ENCODE results near the gene STK38L.

DNA sequence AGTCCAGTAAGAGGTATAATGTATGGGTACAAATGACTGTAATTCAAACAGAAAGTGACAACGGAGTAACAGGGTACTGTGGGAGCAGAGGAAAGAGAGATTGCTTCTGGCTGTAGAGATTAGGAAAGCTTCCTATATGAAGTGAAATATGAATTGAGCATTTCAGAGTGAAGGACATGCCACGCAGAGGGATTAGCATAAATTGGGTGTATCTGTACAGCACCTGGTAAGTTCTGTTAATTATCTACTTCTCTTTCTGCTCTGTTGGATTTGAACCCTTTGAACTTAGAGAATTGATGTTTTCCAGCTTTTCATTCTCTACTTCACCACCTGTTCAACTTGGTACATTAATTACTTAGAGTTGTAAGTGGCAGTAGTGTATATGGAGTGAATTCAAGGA is 8.8 kb downstream of the STK38L start:
- TF ChIP-seq, protein P1, sequence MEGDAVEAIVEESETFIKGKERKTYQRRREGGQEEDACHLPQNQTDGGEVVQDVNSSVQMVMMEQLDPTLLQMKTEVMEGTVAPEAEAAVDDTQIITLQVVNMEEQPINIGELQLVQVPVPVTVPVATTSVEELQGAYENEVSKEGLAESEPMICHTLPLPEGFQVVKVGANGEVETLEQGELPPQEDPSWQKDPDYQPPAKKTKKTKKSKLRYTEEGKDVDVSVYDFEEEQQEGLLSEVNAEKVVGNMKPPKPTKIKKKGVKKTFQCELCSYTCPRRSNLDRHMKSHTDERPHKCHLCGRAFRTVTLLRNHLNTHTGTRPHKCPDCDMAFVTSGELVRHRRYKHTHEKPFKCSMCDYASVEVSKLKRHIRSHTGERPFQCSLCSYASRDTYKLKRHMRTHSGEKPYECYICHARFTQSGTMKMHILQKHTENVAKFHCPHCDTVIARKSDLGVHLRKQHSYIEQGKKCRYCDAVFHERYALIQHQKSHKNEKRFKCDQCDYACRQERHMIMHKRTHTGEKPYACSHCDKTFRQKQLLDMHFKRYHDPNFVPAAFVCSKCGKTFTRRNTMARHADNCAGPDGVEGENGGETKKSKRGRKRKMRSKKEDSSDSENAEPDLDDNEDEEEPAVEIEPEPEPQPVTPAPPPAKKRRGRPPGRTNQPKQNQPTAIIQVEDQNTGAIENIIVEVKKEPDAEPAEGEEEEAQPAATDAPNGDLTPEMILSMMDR (IDR thresholded peaks at IDR 0.05), result no peak
- no peak for TF ChIP-seq POLR2AphosphoS5 (IDR thresholded peaks at IDR 0.05)
- no peak for TF ChIP-seq POLR2A (IDR thresholded peaks at IDR 0.05; ENCODE audit: low read depth)

All from esophagus muscularis mucosa (tissue), 3 donors.